22Rv1 (cell line): Measurements from ENCODE around the gene HAND1.

Experiments used
- CTCF ChIP-seq: fragments of 450-650 bp; IDR thresholded peaks from 2 replicates; pipeline ENCODE4 v1.5.1; 2017; ENCODE audit warnings: mild to moderate bottlenecking
- ZFX ChIP-seq: fragments of 450-650 bp; IDR thresholded peaks from 2 replicates; pipeline ENCODE4 v1.6.1; 2017; ENCODE audit warnings: antibody characterized with exemption, borderline replicate concordance

- TF ChIP-seq CTCF (no peak), ZFX (no peak)
Observed at GRCh38 chr5:154473581-154474283, 4.3 kb downstream of the HAND1 start.
